Activated CD8-positive, alpha-beta T cell treated with anti-CD3 and anti-CD28 coated beads for 36 hours (primary cell): ENCODE measurements around the gene ID4. TPM values are rescaled to one million over a fixed set of nuclear protein-coding genes. Genes with fewer than 3 reads are reported as not detected.

Experiments
- ATAC-seq: fragments of 200-7000 bp; cut with Tn5 transposase; one replicate; pipeline ENCODE4 v1.10.0; 2021; ENCODE audit warnings: mild to moderate bottlenecking, moderate library complexity
- CTCF ChIA-PET: fragments of 350-600 bp; sonication (Branson Sonifier 250); formaldehyde crosslinking; loops from one replicate; lab custom pipeline; 2021; ENCODE audit warnings: antibody characterized with exemption; lab: Charles Lee
- POLR2A ChIA-PET: fragments of 350-600 bp; sonication (Branson Sonifier 250); formaldehyde crosslinking; loops from one replicate; lab custom pipeline; 2021; ENCODE audit warnings: antibody characterized with exemption; lab: Charles Lee
- DNase-seq: peaks from one replicate; pipeline ENCODE4 v3.0.0-alpha.2; 2020
- H3K27ac Mint-ChIP-seq: one replicate; pipeline ENCODE4 v1.8.0; 2021; ENCODE audit warnings: mild to moderate bottlenecking, mixed read lengths
- H3K27me3 Mint-ChIP-seq: one replicate; pipeline ENCODE4 v1.8.0; 2021; ENCODE audit warnings: mixed read lengths
- H3K36me3 Mint-ChIP-seq: one replicate; pipeline ENCODE4 v1.8.0; 2021; ENCODE audit warnings: low read depth, mixed read lengths
- H3K4me1 Mint-ChIP-seq: one replicate; pipeline ENCODE4 v1.8.0; 2021; ENCODE audit warnings: low read depth, mixed read lengths
- H3K4me3 Mint-ChIP-seq: one replicate; pipeline ENCODE4 v1.8.0; 2021; ENCODE audit warnings: mild to moderate bottlenecking, moderate library complexity, mixed read lengths
- H3K9me3 Mint-ChIP-seq: one replicate; pipeline ENCODE4 v1.8.0; 2021; ENCODE audit warnings: mixed read lengths
- intact Hi-C: fragments of 100-400 bp; cut with micrococcal nuclease; formaldehyde crosslinking; loops from one replicate; pipeline ENCODE4 v1.10.0; 2022
- total RNA-seq, 2 experiments: library from RNA; stranded (reverse); gene quantifications; one replicate each; pipeline ENCODE4 v1.2.3, GENCODE V29; 2021
- TF ChIP-seq, protein P1 (sequence below): fragments of 200-600 bp; IDR thresholded peaks from one replicate; pipeline ENCODE4 v1.8.0; 2022; ENCODE audit warnings: antibody characterized with exemption, mild to moderate bottlenecking

The ID4 gene
- total RNA-seq, 2 experiments from 2014 or later, result not detected

DNA sequence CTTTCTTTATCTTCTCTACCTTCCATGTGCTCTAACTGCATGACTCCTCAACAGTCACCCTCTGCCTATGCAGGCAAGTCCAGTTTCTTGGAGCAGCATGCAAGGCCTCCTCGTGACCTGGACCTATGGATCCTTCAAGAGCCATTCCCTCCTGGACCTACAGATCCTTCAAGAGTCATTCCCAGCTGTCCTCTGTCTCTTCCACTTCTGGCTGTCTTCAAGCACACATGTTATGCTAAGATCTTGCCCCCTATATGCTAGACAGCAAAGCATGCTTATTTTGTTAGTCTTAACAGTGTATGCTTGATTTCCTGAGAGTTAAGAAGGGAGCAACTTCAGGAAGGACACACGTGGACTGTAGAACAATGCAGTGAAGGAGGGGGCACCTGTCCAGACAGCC is 7.5 kb downstream of the ID4 start:
- intact Hi-C loops, result no loop called here
- ATAC-seq, result no peak
- no peaks in the 10 kb centered on the region for H3K36me3 Mint-ChIP-seq
- H3K9me3 Mint-ChIP-seq, result no peaks in the 10 kb centered on the region
- ChIA-PET POLR2A (no interaction called here), CTCF (no interaction called here)
- no peak overlapping the region for H3K4me3 Mint-ChIP-seq
- no peak overlapping the region for H3K27ac Mint-ChIP-seq
- H3K27me3 Mint-ChIP-seq, result peaks cover 25% of the 10 kb centered on the region
- no peaks in the 10 kb centered on the region for H3K4me1 Mint-ChIP-seq
- DNase-seq, result no peak
- TF ChIP-seq, protein P1, sequence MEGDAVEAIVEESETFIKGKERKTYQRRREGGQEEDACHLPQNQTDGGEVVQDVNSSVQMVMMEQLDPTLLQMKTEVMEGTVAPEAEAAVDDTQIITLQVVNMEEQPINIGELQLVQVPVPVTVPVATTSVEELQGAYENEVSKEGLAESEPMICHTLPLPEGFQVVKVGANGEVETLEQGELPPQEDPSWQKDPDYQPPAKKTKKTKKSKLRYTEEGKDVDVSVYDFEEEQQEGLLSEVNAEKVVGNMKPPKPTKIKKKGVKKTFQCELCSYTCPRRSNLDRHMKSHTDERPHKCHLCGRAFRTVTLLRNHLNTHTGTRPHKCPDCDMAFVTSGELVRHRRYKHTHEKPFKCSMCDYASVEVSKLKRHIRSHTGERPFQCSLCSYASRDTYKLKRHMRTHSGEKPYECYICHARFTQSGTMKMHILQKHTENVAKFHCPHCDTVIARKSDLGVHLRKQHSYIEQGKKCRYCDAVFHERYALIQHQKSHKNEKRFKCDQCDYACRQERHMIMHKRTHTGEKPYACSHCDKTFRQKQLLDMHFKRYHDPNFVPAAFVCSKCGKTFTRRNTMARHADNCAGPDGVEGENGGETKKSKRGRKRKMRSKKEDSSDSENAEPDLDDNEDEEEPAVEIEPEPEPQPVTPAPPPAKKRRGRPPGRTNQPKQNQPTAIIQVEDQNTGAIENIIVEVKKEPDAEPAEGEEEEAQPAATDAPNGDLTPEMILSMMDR, result no peak

DNA sequence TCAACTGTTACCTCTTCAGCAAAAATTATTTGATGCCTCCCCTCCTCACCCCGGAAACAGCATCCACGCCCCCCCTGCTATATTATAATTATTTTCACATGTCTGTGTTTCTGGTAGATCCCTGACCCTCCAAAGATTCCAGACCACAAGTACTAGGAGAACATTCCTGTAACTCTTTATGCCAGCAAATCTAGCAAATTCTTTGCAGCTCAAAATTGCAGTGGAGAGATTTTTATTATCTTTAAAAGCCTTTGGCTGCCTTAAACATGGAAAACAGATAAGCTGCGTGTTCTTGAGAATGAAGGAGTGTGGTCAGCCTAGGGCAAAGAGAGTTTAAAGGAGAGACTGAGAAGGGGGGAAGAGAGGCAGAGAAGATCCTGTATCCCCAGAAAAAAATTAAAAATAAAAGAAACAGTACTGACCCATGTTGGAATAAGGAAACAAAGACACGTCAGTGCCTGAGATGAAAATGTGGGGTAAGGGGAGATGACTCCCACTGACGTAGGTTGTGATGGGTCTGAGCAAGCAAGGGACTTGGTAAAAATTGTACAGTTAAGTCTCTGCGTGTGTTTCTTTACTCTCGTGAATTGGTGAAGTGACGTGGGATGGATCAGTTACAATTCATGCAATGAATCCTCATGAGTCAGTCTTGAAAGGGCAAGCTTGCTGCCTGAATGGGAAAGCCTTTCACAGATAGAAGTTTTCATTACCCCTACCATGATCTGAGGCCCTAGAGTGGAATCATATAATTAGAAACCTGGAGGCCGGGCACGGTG is 8.3 kb downstream of the ID4 start:
- Mint-ChIP-seq H3K4me3 (no peak overlapping the region), H3K9me3 (no peaks in the 10 kb centered on the region), H3K27me3 (peaks cover 18% of the 10 kb centered on the region), H3K36me3 (no peaks in the 10 kb centered on the region), H3K27ac (no peak overlapping the region), H3K4me1 (no peaks in the 10 kb centered on the region)
- POLR2A ChIA-PET, result no interaction called here
- intact Hi-C loops, result no loop called here
- ATAC-seq (no peak), DNase-seq (no peak)
- TF ChIP-seq, protein P1, result no peak
- CTCF ChIA-PET, result no interaction called here

DNA sequence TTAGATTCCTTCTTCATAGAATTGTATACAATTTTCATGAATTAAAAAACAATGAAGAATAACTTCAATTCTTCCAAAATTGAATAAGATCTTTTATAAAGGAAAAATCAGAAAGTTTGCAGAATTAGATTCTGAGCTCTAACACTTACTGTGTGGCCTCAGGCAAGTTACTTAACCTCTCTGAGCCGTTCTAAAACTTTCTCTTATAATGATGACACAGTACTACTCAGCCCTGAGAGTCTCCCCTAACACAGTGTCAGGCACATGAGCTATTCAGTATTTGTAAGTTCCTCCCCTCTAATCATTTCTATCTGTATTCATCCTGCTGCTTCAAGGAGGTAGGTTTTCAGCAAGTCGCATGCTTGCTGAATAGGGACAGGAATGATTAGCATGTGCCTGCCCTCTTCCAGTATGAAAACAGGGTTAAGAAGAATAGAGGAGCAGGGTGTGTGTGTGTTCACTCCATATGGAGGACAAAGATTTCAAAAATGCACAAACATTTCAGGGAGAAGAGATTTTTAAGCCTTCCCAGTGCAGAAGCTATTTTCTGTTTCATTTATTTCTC is 11.4 kb downstream of the ID4 start:
- Mint-ChIP-seq H3K9me3 (no peaks in the 10 kb centered on the region), H3K4me1 (no peaks in the 10 kb centered on the region), H3K27ac (no peak overlapping the region), H3K4me3 (no peak overlapping the region), H3K27me3 (peaks cover 11% of the 10 kb centered on the region), H3K36me3 (no peaks in the 10 kb centered on the region)
- DNase-seq (no peak), ATAC-seq (no peak)
- TF ChIP-seq, protein P1, result no peak
- POLR2A ChIA-PET, result no interaction called here
- CTCF ChIA-PET, result interaction anchor here (0.8 kb wide), 1 partner anchor 12 kb away, joined by 3 read pairs; no protein-coding TSS in a partner anchor
- intact Hi-C loops, result no loop called here

GRCh38 chr6:19849196-19849595 is 12.0 kb downstream of the ID4 start:
- no peak overlapping the region for H3K4me3 Mint-ChIP-seq
- POLR2A ChIA-PET, result no interaction called here
- TF ChIP-seq, protein P1, result no peak
- H3K27me3 Mint-ChIP-seq, result peaks cover 10% of the 10 kb centered on the region
- CTCF ChIA-PET, result no interaction called here
- no peak for ATAC-seq
- H3K27ac Mint-ChIP-seq, result no peak overlapping the region
- H3K9me3 Mint-ChIP-seq, result no peaks in the 10 kb centered on the region
- H3K4me1 Mint-ChIP-seq, result no peaks in the 10 kb centered on the region
- H3K36me3 Mint-ChIP-seq, result no peaks in the 10 kb centered on the region
- intact Hi-C loops, result no loop called here
- DNase-seq, result no peak

GRCh38 chr6:19849755-19850154 is 12.6 kb downstream of the ID4 start:
- TF ChIP-seq, protein P1, result no peak
- Mint-ChIP-seq H3K27ac (no peak overlapping the region), H3K4me1 (no peaks in the 10 kb centered on the region), H3K27me3 (peaks cover 4% of the 10 kb centered on the region), H3K36me3 (no peaks in the 10 kb centered on the region), H3K4me3 (no peak overlapping the region), H3K9me3 (no peaks in the 10 kb centered on the region)
- DNase-seq (no peak), ATAC-seq (no peak)
- CTCF ChIA-PET, result no interaction called here
- intact Hi-C loops, result no loop called here
- POLR2A ChIA-PET, result no interaction called here
